Right lobe of liver (tissue), 4 donors: Measurements from ENCODE around the gene MAPK4.

Experiments used
- POLR2A ChIP-seq: fragments of 450-650 bp; IDR thresholded peaks from one replicate; pipeline ENCODE4 v1.6.1; 2017; ENCODE audit warnings: antibody characterized with exemption, mild to moderate bottlenecking
- TF ChIP-seq, protein P1 (sequence below), 4 donors: fragments of 200-600 bp in 3 of 4; fragments of 450-650 bp in 1 of 4; IDR thresholded peaks; one replicate each; pipeline versions ENCODE4 v1.5.1 to v1.8.0; 2016 to 2022; ENCODE audit warnings: antibody characterized with exemption in 4 of 4, mild to moderate bottlenecking in 2 of 4
- donor health status: DM: no; HTN: no; CAD: no.
- donor health status: DM: no; HTN: no; CAD: no.
- donor health status: DM: no; HTN: yes; CAD: no.

DNA sequence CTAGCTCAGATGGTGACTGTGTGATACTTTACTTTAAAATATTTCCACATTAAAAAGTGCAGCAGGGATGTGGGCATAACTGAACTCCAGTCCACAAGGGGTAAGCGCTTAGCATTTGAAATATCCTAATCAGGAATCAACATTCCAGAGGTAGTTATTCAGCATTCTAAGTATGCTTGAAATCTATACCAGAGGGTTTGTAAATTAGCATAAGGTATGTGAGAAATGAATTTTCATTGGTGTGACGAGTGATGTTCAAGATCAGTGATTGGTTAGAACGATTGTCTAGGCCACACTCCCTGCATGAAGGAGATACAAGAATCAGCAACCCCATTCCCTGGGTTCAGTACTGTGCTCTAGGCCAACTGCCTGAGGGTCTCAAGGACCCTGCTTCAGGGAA, 42.6 kb downstream of the MAPK4 start:
- TF ChIP-seq, protein P1, sequence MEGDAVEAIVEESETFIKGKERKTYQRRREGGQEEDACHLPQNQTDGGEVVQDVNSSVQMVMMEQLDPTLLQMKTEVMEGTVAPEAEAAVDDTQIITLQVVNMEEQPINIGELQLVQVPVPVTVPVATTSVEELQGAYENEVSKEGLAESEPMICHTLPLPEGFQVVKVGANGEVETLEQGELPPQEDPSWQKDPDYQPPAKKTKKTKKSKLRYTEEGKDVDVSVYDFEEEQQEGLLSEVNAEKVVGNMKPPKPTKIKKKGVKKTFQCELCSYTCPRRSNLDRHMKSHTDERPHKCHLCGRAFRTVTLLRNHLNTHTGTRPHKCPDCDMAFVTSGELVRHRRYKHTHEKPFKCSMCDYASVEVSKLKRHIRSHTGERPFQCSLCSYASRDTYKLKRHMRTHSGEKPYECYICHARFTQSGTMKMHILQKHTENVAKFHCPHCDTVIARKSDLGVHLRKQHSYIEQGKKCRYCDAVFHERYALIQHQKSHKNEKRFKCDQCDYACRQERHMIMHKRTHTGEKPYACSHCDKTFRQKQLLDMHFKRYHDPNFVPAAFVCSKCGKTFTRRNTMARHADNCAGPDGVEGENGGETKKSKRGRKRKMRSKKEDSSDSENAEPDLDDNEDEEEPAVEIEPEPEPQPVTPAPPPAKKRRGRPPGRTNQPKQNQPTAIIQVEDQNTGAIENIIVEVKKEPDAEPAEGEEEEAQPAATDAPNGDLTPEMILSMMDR (IDR thresholded peaks at IDR 0.05): no peak
- no peak for TF ChIP-seq POLR2A
